DOHH2 (cell line): ENCODE results near the gene VPS8.

Experiments used
- H3F3A ChIP-seq: fragments of 200-600 bp; sonication (generic), shearing (Covaris generic); 2 replicates; pipeline ENCODE4 v1.6.0; 2016; ENCODE audit warnings: antibody characterized with exemption, mild to moderate bottlenecking; ENCODE audit not compliant: control insufficient read depth, insufficient read depth
- H3K27ac ChIP-seq: fragments of 200-600 bp; sonication (generic); 2 replicates; pipeline ENCODE4 v1.5.1; 2014; ENCODE audit warnings: low read depth, mild to moderate bottlenecking, low read length, moderate library complexity
- H3K27me3 ChIP-seq: fragments of 200-600 bp; sonication (generic); 2 replicates; pipeline ENCODE4 v1.6.1; 2014; ENCODE audit warnings: mild to moderate bottlenecking, low read length, mixed read lengths; ENCODE audit not compliant: control insufficient read depth
- H3K36me3 ChIP-seq: fragments of 200-600 bp; sonication (generic); 2 replicates; pipeline ENCODE4 v1.6.1; 2014; ENCODE audit warnings: mild to moderate bottlenecking, low read length, moderate library complexity, mixed read lengths; ENCODE audit not compliant: control insufficient read depth
- H3K4me1 ChIP-seq: fragments of 200-600 bp; sonication (generic); 2 replicates; pipeline ENCODE4 v1.6.1; 2014; ENCODE audit warnings: mild to moderate bottlenecking, low read length, mixed read lengths; ENCODE audit not compliant: control insufficient read depth
- H3K4me2 ChIP-seq: fragments of 200-600 bp; sonication (generic); 2 replicates; pipeline ENCODE4 v1.6.0; 2014; ENCODE audit warnings: mild to moderate bottlenecking, low read length, moderate library complexity
- H3K4me3 ChIP-seq: fragments of 200-600 bp; sonication (generic); 2 replicates; pipeline ENCODE4 v1.5.1; 2014; ENCODE audit warnings: mild to moderate bottlenecking, low read length, mixed read lengths
- H3K79me2 ChIP-seq: fragments of 200-600 bp; sonication (generic); 2 replicates; pipeline ENCODE4 v1.6.1; 2014; ENCODE audit warnings: mild to moderate bottlenecking, low read length, mixed read lengths; ENCODE audit not compliant: control insufficient read depth
- H3K9me2 ChIP-seq: fragments of 200-600 bp; sonication (generic); replicated peaks from 2 replicates; pipeline ENCODE4 v1.6.1; 2014; ENCODE audit warnings: mild to moderate bottlenecking, low read length, mixed read lengths; ENCODE audit not compliant: control insufficient read depth
- H3K9me3 ChIP-seq: fragments of 200-600 bp; sonication (generic); 2 replicates; pipeline ENCODE4 v1.6.1; 2014; ENCODE audit warnings: antibody characterized with exemption, low read length, mixed read lengths; ENCODE audit not compliant: control insufficient read depth, insufficient read depth
- H4K20me1 ChIP-seq: fragments of 200-600 bp; sonication (generic); 2 replicates; pipeline ENCODE4 v1.6.0; 2014; ENCODE audit warnings: low read depth, mild to moderate bottlenecking, antibody characterized with exemption, low read length, moderate library complexity; ENCODE audit not compliant: control insufficient read depth, insufficient read depth
- CTCF ChIP-seq: fragments of 200-600 bp; sonication (generic); IDR thresholded peaks from one replicate; pipeline ENCODE4 v1.5.1; 2014; ENCODE audit warnings: antibody characterized with exemption, mild to moderate bottlenecking, low read depth, low read length; ENCODE audit not compliant: poor library complexity, severe bottlenecking
- EZH2phosphoT487 ChIP-seq: fragments of 200-600 bp; sonication (generic); IDR thresholded peaks from 2 replicates; pipeline ENCODE4 v1.6.1; 2017; ENCODE audit warnings: borderline replicate concordance, mild to moderate bottlenecking, antibody characterized with exemption, low read length, moderate library complexity, mixed read lengths

Gene VPS8

GRCh38 chr3:185029086-185029485 lies 217.1 kb downstream of the VPS8 start:
- H3K27ac ChIP-seq = no peak overlapping the region
- no peaks in the 10 kb centered on the region for H3K79me2 ChIP-seq
- no peaks in the 10 kb centered on the region for H3K36me3 ChIP-seq
- H3K27me3 ChIP-seq = no peaks in the 10 kb centered on the region
- no peaks in the 10 kb centered on the region for H3F3A ChIP-seq
- 0 out of 2 replicates have a peak, but pooled peaks cover 3% of the 10 kb centered on the region for H3K4me1 ChIP-seq
- H4K20me1 ChIP-seq = no peaks in the 10 kb centered on the region
- no peak overlapping the region for H3K4me2 ChIP-seq
- no peaks in the 10 kb centered on the region for H3K9me3 ChIP-seq
- TF ChIP-seq CTCF = no peak
- TF ChIP-seq EZH2phosphoT487 = no peak
- no peaks in the 10 kb centered on the region for H3K9me2 ChIP-seq
- H3K4me3 ChIP-seq = no peak overlapping the region

GRCh38 chr3:185030399-185030798 lies 218.4 kb downstream of the VPS8 start:
- Histone ChIP-seq H3K36me3 (no peaks in the 10 kb centered on the region), H3K27me3 (no peaks in the 10 kb centered on the region), H3F3A (no peaks in the 10 kb centered on the region), H3K27ac (no peak overlapping the region), H3K9me2 (no peaks in the 10 kb centered on the region), H3K4me3 (no peak overlapping the region), H3K9me3 (no peaks in the 10 kb centered on the region), H3K79me2 (no peaks in the 10 kb centered on the region), H3K4me1 (no peaks in the 10 kb centered on the region), H3K4me2 (no peak overlapping the region), H4K20me1 (no peaks in the 10 kb centered on the region)
- no peak for TF ChIP-seq EZH2phosphoT487
- no peak for TF ChIP-seq CTCF

- Histone ChIP-seq H3K79me2 (no peaks in the 10 kb centered on the region), H3K27me3 (no peaks in the 10 kb centered on the region), H3K36me3 (no peaks in the 10 kb centered on the region), H3K4me3 (no peak overlapping the region), H3K4me1 (no peaks in the 10 kb centered on the region), H3K27ac (no peak overlapping the region), H4K20me1 (no peaks in the 10 kb centered on the region), H3K9me2 (no peaks in the 10 kb centered on the region), H3K4me2 (no peak overlapping the region), H3K9me3 (no peaks in the 10 kb centered on the region), H3F3A (no peaks in the 10 kb centered on the region)
- no peak for TF ChIP-seq CTCF
- TF ChIP-seq EZH2phosphoT487 = no peak
Measured at GRCh38 chr3:185030951-185031350, 219.0 kb downstream of the VPS8 start.

- no peaks in the 10 kb centered on the region for H3K27me3 ChIP-seq
- H3K4me3 ChIP-seq = no peak overlapping the region
- H3K79me2 ChIP-seq = no peaks in the 10 kb centered on the region
- no peak overlapping the region for H3K4me2 ChIP-seq
- no peak overlapping the region for H3K27ac ChIP-seq
- TF ChIP-seq CTCF = no peak
- TF ChIP-seq EZH2phosphoT487 = no peak
- no peaks in the 10 kb centered on the region for H3K4me1 ChIP-seq
- H3F3A ChIP-seq = no peaks in the 10 kb centered on the region
- H4K20me1 ChIP-seq = no peaks in the 10 kb centered on the region
- no peaks in the 10 kb centered on the region for H3K36me3 ChIP-seq
- H3K9me3 ChIP-seq = no peaks in the 10 kb centered on the region
- no peaks in the 10 kb centered on the region for H3K9me2 ChIP-seq
Measured at GRCh38 chr3:185037801-185038200, 225.8 kb downstream of the VPS8 start.
